IMR-90 (cell line): ENCODE results near the gene DPF3.

Source experiments
- CEBPB ChIP-seq: IDR thresholded peaks from 2 replicates; pipeline ENCODE4 v1.6.1; 2012; ENCODE audit warnings: low read depth, low read length, improper control_type of control experiment
- CTCF ChIP-seq: conservative IDR thresholded peaks from 2 replicates; pipeline ENCODE4 v1.5.1; 2012; ENCODE audit warnings: mild to moderate bottlenecking, low read depth, low read length, improper control_type of control experiment
- MAFK ChIP-seq: IDR thresholded peaks from 2 replicates; pipeline ENCODE4 v1.6.1; 2012; ENCODE audit warnings: low read depth, low read length, improper control_type of control experiment
- MXI1 ChIP-seq: IDR thresholded peaks from 2 replicates; pipeline ENCODE4 v1.6.1; 2012; ENCODE audit warnings: low read depth, mild to moderate bottlenecking, low read length, moderate library complexity, borderline replicate concordance
- POLR2A ChIP-seq: IDR thresholded peaks from 2 replicates; pipeline ENCODE4 v1.6.1; 2012; ENCODE audit warnings: mild to moderate bottlenecking, low read depth, low read length
- RAD21 ChIP-seq: IDR thresholded peaks from 2 replicates; pipeline ENCODE4 v1.6.1; 2012; ENCODE audit warnings: low read length, improper control_type of control experiment
- RFX5 ChIP-seq: IDR thresholded peaks from 2 replicates; pipeline ENCODE4 v1.8.0; 2012; ENCODE audit warnings: low read depth, mild to moderate bottlenecking, low read length, moderate library complexity
- SMC3 ChIP-seq: fragments of 150-350 bp; IDR thresholded peaks from 2 replicates; pipeline ENCODE4 v1.6.1; 2016; ENCODE audit warnings: low read depth, mild to moderate bottlenecking, antibody characterized with exemption, low read length, moderate library complexity
- USF2 ChIP-seq: fragments of 150-350 bp; IDR thresholded peaks from 2 replicates; pipeline ENCODE4 v1.6.1; 2017; ENCODE audit warnings: mild to moderate bottlenecking, antibody characterized with exemption, low read length, low read depth

- TF ChIP-seq CEBPB (no peak), SMC3 (no peak), CTCF (no peak), USF2 (no peak), MAFK (no peak), RAD21 (no peak), POLR2A (no peak), RFX5 (no peak), MXI1 (no peak)
These were observed 104.8 kb downstream of the DPF3 start for GRCh38 chr14:72788972-72789728.
